GM12878 (cell line): ENCODE data around the gene HIBCH. TPM values are rescaled to one million over a fixed set of nuclear protein-coding genes. Genes with fewer than 3 reads are reported as not detected.

Experiments
- CREB1 ChIP-seq: IDR thresholded peaks from 2 replicates; pipeline ENCODE4 v1.6.1; 2012; ENCODE audit warnings: low read depth, mild to moderate bottlenecking, inconsistent platforms
- EED ChIP-seq: sonication (generic); IDR thresholded peaks from 2 replicates; pipeline ENCODE4 v1.6.1; 2016; ENCODE audit warnings: antibody characterized with exemption, low read depth
- GABPA ChIP-seq: IDR thresholded peaks from 2 replicates; pipeline ENCODE4 v1.6.1; 2014; ENCODE audit warnings: antibody characterized with exemption, low read depth, mild to moderate bottlenecking, inconsistent platforms
- KLF5 ChIP-seq: fragments of 450-650 bp; IDR thresholded peaks from 2 replicates; pipeline ENCODE4 v1.6.1; 2014; ENCODE audit warnings: mild to moderate bottlenecking; ENCODE audit not compliant: partially characterized antibody
- MTA3 ChIP-seq: IDR thresholded peaks from 2 replicates; pipeline ENCODE4 v1.6.1; 2012; ENCODE audit warnings: low read length, inconsistent platforms, borderline replicate concordance
- MXI1 ChIP-seq: fragments of 150-350 bp; IDR thresholded peaks from 2 replicates; pipeline ENCODE4 v1.6.1; 2011; ENCODE audit warnings: low read depth, mild to moderate bottlenecking, inconsistent platforms, low read length, improper control_type of control experiment
- NFYA ChIP-seq: IDR thresholded peaks from 2 replicates; pipeline ENCODE4 v1.6.1; 2011; ENCODE audit warnings: low read depth, mild to moderate bottlenecking, low read length, improper control_type of control experiment, borderline replicate concordance
- RCOR1 ChIP-seq: conservative IDR thresholded peaks from 2 replicates; pipeline ENCODE4 v1.6.1; 2012; ENCODE audit warnings: low read depth, low read length, improper control_type of control experiment
- RELA ChIP-seq: fragments of 450-650 bp; IDR thresholded peaks from 2 replicates; pipeline ENCODE4 v1.8.0; 2014; ENCODE audit warnings: borderline replicate concordance; ENCODE audit not compliant: partially characterized antibody
- SMC3 ChIP-seq: IDR thresholded peaks from 2 replicates; pipeline ENCODE4 v1.6.1; 2011; ENCODE audit warnings: low read length, improper control_type of control experiment, borderline replicate concordance
- SREBF1 ChIP-seq: IDR thresholded peaks from 2 replicates; pipeline ENCODE4 v1.6.1; 2012; ENCODE audit warnings: mild to moderate bottlenecking, low read length
- SRF ChIP-seq, 2 experiments: IDR thresholded peaks; 2 replicates each; pipeline ENCODE4 v1.6.1; 2011; ENCODE audit warnings: low read depth in 2 of 2, low read length in 2 of 2, mild to moderate bottlenecking in 1 of 2, moderate library complexity in 1 of 2
- TCF7 ChIP-seq: IDR thresholded peaks from 2 replicates; pipeline ENCODE4 v1.6.1; 2014; ENCODE audit warnings: antibody characterized with exemption, borderline replicate concordance
- WRNIP1 ChIP-seq: IDR thresholded peaks from 2 replicates; pipeline ENCODE4 v1.6.1; 2011; ENCODE audit warnings: low read depth, low read length, improper control_type of control experiment, borderline replicate concordance
- polyA plus RNA-seq, 11 experiments: library from polyadenylated mRNA; depleted of rRNA in 4 of 11; unstranded in 6 of 11; stranded (reverse) in 5 of 11; fragments of >200 nt; fragmentation: Nextera tagmentation in 4 of 11; fragmentation: Illumina TruSeq in 1 of 11; extraction: Ambion mirVana in 4 of 11; extraction: Trizol in 1 of 11; gene quantifications; 1 replicate in 1 of 11; 2 replicates in 10 of 11; pipeline versions ENCODE4 v1.2.1 to v1.2.3, GENCODE V29; 2011 to 2016; ENCODE audit warnings: inconsistent platforms in 2 of 11, missing spikeins in 2 of 11, low read depth in 1 of 11
- total RNA-seq, 4 experiments: library from RNA; depleted of rRNA in 3 of 4; stranded (reverse); fragments of >200 nt in 3 of 4; fragmentation: Illumina TruSeq in 1 of 4; extraction: Trizol in 1 of 4; gene quantifications; 2 replicates each; pipeline versions ENCODE4 v1.2.1 to v1.2.3, GENCODE V29; 2013 to 2021
- TF ChIP-seq, protein P1 (sequence below), 3 experiments: IDR thresholded peaks in 2 of 3; conservative IDR thresholded peaks in 1 of 3; 2 replicates each; pipeline ENCODE4 v1.5.1; 2011; ENCODE audit warnings: low read depth in 3 of 3, low read length in 3 of 3, mild to moderate bottlenecking in 3 of 3, control low read depth in 2 of 3, moderate library complexity in 2 of 3, inconsistent platforms in 1 of 3, mixed read lengths in 1 of 3; ENCODE audit not compliant: control insufficient read depth in 2 of 3, insufficient read depth in 1 of 3; ENCODE audit errors: extremely low read depth in 1 of 3
- TF ChIP-seq, protein P2 (sequence below): fragments of 450-650 bp; IDR thresholded peaks from 2 replicates; pipeline ENCODE4 v1.6.1; 2018; ENCODE audit warnings: mild to moderate bottlenecking, low read depth, moderate library complexity; ENCODE audit not compliant: partially characterized antibody
- TF ChIP-seq, protein P3 (sequence below): IDR thresholded peaks from 2 replicates; pipeline ENCODE4 v1.6.1; 2012; ENCODE audit warnings: low read depth, low read length, improper control_type of control experiment
- TF ChIP-seq, protein P4 (sequence below): IDR thresholded peaks from 2 replicates; pipeline ENCODE4 v1.6.1; 2012; ENCODE audit warnings: low read depth, low read length, improper control_type of control experiment
- TF ChIP-seq, protein P5 (sequence below): fragments of 150-350 bp; IDR thresholded peaks from 2 replicates; pipeline ENCODE4 v1.6.1; 2016; ENCODE audit warnings: low read depth, low read length

Gene HIBCH
- total and polyA plus RNA-seq, 10 of the 15 experiments (the other 5 are each of a cell fraction or from before 2014, with no cell fraction given) = 22.3 to 81.0 (median 37.4) TPM

DNA sequence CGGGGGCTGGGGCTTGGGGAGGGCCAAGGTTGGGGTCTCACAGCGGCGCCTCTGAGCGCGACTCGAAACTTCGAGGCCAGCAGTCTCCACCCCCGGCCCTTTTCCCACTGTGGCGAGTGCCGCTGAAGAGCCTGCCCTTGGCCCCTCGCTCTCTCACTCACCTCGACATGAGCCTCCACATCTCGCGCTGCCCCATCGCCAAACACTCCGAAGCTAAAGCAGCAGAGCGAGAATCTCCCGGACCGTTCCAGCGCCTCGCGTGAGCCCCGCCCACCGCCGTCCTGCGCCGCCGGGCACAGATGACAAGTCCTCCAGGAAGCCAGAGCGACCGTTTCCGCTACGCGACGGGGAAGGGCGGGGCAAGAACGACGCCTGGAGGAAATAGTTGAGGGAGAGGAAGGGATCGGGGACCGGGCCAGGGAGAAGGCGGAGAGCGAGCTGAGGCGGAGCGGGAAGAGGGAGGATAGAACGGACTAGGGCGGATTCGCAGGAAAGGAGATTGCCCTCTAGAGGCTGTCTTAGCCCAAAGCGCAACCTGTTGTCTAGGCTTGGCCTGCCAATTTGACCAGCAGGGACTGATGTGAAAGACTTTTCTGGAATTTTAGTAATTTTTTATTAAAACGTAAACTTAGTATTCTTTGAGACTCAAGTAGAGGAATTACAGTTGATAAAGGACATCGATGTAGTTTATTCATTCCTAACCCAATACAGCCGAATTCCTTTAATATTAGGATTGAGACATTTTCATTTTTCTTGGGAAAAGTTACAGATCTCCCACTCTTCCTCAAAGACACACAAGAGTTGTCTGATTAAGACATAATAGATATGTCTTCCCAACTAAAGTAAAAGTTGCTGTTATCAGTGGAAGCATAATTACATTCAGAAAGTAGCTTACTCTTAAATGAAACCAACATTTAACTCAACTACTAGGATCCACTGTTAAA lies at the start of gene HIBCH (continued):
- TF ChIP-seq, protein P1, sequence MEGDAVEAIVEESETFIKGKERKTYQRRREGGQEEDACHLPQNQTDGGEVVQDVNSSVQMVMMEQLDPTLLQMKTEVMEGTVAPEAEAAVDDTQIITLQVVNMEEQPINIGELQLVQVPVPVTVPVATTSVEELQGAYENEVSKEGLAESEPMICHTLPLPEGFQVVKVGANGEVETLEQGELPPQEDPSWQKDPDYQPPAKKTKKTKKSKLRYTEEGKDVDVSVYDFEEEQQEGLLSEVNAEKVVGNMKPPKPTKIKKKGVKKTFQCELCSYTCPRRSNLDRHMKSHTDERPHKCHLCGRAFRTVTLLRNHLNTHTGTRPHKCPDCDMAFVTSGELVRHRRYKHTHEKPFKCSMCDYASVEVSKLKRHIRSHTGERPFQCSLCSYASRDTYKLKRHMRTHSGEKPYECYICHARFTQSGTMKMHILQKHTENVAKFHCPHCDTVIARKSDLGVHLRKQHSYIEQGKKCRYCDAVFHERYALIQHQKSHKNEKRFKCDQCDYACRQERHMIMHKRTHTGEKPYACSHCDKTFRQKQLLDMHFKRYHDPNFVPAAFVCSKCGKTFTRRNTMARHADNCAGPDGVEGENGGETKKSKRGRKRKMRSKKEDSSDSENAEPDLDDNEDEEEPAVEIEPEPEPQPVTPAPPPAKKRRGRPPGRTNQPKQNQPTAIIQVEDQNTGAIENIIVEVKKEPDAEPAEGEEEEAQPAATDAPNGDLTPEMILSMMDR (IDR thresholded peaks at IDR 0.05 in 2 of 3, conservative IDR thresholded peaks at IDR 0.05 in 1 of 3; ENCODE audit: control insufficient read depth in 2 of 3, extremely low read depth in 1 of 3, insufficient read depth in 1 of 3, low read depth in 3 of 3, low read length in 3 of 3) = peak; percentile 53 to 61 (median 58)
- TF ChIP-seq SREBF1 (no peak), TCF7 (no peak), GABPA (peak; percentile 84), SMC3 (no peak), MTA3 (no peak), RELA (peak; percentile 50), EED (peak; percentile 98), MXI1 (peak; percentile 38; the same call in 1 of the 2 replicates), WRNIP1 (no peak), SRF (IDR thresholded peaks at IDR 0.05; ENCODE audit: low read depth in 2 of 2, low read length in 2 of 2) (no peak), RCOR1 (no peak), NFYA (no peak), CREB1 (peak; percentile 89), KLF5 (peak; percentile 36)
- TF ChIP-seq, protein P2, sequence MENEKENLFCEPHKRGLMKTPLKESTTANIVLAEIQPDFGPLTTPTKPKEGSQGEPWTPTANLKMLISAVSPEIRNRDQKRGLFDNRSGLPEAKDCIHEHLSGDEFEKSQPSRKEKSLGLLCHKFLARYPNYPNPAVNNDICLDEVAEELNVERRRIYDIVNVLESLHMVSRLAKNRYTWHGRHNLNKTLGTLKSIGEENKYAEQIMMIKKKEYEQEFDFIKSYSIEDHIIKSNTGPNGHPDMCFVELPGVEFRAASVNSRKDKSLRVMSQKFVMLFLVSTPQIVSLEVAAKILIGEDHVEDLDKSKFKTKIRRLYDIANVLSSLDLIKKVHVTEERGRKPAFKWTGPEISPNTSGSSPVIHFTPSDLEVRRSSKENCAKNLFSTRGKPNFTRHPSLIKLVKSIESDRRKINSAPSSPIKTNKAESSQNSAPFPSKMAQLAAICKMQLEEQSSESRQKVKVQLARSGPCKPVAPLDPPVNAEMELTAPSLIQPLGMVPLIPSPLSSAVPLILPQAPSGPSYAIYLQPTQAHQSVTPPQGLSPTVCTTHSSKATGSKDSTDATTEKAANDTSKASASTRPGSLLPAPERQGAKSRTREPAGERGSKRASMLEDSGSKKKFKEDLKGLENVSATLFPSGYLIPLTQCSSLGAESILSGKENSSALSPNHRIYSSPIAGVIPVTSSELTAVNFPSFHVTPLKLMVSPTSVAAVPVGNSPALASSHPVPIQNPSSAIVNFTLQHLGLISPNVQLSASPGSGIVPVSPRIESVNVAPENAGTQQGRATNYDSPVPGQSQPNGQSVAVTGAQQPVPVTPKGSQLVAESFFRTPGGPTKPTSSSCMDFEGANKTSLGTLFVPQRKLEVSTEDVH = peak; percentile 61
- TF ChIP-seq, protein P3, sequence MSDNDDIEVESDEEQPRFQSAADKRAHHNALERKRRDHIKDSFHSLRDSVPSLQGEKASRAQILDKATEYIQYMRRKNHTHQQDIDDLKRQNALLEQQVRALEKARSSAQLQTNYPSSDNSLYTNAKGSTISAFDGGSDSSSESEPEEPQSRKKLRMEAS = peak; percentile 59; the same call in 1 of the 2 replicates
- TF ChIP-seq, protein P4, sequence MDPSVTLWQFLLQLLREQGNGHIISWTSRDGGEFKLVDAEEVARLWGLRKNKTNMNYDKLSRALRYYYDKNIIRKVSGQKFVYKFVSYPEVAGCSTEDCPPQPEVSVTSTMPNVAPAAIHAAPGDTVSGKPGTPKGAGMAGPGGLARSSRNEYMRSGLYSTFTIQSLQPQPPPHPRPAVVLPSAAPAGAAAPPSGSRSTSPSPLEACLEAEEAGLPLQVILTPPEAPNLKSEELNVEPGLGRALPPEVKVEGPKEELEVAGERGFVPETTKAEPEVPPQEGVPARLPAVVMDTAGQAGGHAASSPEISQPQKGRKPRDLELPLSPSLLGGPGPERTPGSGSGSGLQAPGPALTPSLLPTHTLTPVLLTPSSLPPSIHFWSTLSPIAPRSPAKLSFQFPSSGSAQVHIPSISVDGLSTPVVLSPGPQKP = no peak
- TF ChIP-seq, protein P5, sequence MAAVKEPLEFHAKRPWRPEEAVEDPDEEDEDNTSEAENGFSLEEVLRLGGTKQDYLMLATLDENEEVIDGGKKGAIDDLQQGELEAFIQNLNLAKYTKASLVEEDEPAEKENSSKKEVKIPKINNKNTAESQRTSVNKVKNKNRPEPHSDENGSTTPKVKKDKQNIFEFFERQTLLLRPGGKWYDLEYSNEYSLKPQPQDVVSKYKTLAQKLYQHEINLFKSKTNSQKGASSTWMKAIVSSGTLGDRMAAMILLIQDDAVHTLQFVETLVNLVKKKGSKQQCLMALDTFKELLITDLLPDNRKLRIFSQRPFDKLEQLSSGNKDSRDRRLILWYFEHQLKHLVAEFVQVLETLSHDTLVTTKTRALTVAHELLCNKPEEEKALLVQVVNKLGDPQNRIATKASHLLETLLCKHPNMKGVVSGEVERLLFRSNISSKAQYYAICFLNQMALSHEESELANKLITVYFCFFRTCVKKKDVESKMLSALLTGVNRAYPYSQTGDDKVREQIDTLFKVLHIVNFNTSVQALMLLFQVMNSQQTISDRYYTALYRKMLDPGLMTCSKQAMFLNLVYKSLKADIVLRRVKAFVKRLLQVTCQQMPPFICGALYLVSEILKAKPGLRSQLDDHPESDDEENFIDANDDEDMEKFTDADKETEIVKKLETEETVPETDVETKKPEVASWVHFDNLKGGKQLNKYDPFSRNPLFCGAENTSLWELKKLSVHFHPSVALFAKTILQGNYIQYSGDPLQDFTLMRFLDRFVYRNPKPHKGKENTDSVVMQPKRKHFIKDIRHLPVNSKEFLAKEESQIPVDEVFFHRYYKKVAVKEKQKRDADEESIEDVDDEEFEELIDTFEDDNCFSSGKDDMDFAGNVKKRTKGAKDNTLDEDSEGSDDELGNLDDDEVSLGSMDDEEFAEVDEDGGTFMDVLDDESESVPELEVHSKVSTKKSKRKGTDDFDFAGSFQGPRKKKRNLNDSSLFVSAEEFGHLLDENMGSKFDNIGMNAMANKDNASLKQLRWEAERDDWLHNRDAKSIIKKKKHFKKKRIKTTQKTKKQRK = no peak
